Embryonic facial prominence (tissue), 1 donor: Measurements from ENCODE around the gene MBD5.
"Not testable (repeated sequence)": the region's sequence is repeated elsewhere in the genome, so short reads cannot be mapped to it uniquely, and the experiment has no call there.

Experiments used
- DNase-seq: peaks from one replicate; pipeline ENCODE4 v3.0.0-alpha.2; 2016; ENCODE audit errors: extremely low spot score

Gene MBD5

GRCh38 chr2:148543088-148543540, 522.2 kb downstream of the MBD5 start:
- not testable (repeated sequence) for DNase-seq

- no peak for DNase-seq
These were observed 524.7 kb downstream of the MBD5 start for GRCh38 chr2:148545390-148546256.

- DNase-seq = no peak
These were observed 525.4 kb downstream of the MBD5 start for GRCh38 chr2:148546270-148546669.

GRCh38 chr2:148548716-148549400, 528.0 kb downstream of the MBD5 start:
- DNase-seq = no peak

- DNase-seq = no peak
These were observed 531.9 kb downstream of the MBD5 start for GRCh38 chr2:148552675-148553331.

- no peak for DNase-seq
These were observed 532.5 kb downstream of the MBD5 start for GRCh38 chr2:148553332-148553887.

- no peak for DNase-seq
These were observed 533.8 kb downstream of the MBD5 start for GRCh38 chr2:148554459-148555247.

GRCh38 chr2:148555622-148556294, 534.9 kb downstream of the MBD5 start:
- no peak for DNase-seq

GRCh38 chr2:148557844-148558436, 537.0 kb downstream of the MBD5 start:
- no peak for DNase-seq

- DNase-seq = no peak
These were observed 539.6 kb downstream of the MBD5 start for GRCh38 chr2:148560496-148560895.

- no peak for DNase-seq
These were observed 540.5 kb downstream of the MBD5 start for GRCh38 chr2:148561389-148561788.

GRCh38 chr2:148565272-148565894, 544.5 kb downstream of the MBD5 start:
- no peak for DNase-seq
